Neural cell (in vitro differentiated cells): ENCODE measurements around the gene QRICH1. TPM values are rescaled to one million over a fixed set of nuclear protein-coding genes. Genes with fewer than 3 reads are reported as not detected.
A peak's percentile ranks its signal among the peaks of the same experiment; 100 is the strongest.

Source experiments
- H2AFZ ChIP-seq: fragments of 200-600, 300-800 bp; sonication (generic), shearing (Covaris generic); 2 replicates; pipeline ENCODE4 v1.6.0; 2014; ENCODE audit warnings: low read depth, mild to moderate bottlenecking, antibody characterized with exemption, low read length, moderate library complexity
- H3F3A ChIP-seq: fragments of 200-600 bp; shearing (Covaris generic); 2 replicates; pipeline ENCODE4 v1.6.1; 2016; ENCODE audit warnings: mild to moderate bottlenecking, moderate library complexity, mixed read lengths, antibody characterized with exemption, low read length; ENCODE audit not compliant: insufficient read depth, poor library complexity, severe bottlenecking
- H3K27ac ChIP-seq: fragments of 200-600, 300-800 bp; sonication (generic), shearing (Covaris generic); 2 replicates; pipeline ENCODE4 v1.5.1; 2014; ENCODE audit warnings: mild to moderate bottlenecking, low read length, moderate library complexity
- H3K27me3 ChIP-seq: fragments of 300-800, 200-600 bp; sonication (generic), shearing (Covaris generic); 2 replicates; pipeline ENCODE4 v1.6.0; 2014; ENCODE audit warnings: mild to moderate bottlenecking, low read depth, low read length, moderate library complexity; ENCODE audit not compliant: insufficient read depth
- H3K36me3 ChIP-seq: fragments of 300-800, 200-600 bp; sonication (generic), shearing (Covaris generic); 2 replicates; pipeline ENCODE4 v1.5.1; 2014; ENCODE audit warnings: mild to moderate bottlenecking, antibody characterized with exemption, low read length, moderate library complexity; ENCODE audit not compliant: insufficient read depth
- H3K4me2 ChIP-seq: fragments of 300-800, 200-600 bp; sonication (generic), shearing (Covaris generic); 2 replicates; pipeline ENCODE4 v1.6.0; 2014; ENCODE audit warnings: mild to moderate bottlenecking, low read length
- H3K4me3 ChIP-seq: fragments of 300-800, 200-600 bp; sonication (generic), shearing (Covaris generic); 2 replicates; pipeline ENCODE4 v1.5.1; 2014; ENCODE audit warnings: mild to moderate bottlenecking, low read length, moderate library complexity
- H3K79me2 ChIP-seq: fragments of 200-600 bp; shearing (Covaris generic); replicated peaks from 2 replicates; pipeline ENCODE4 v1.6.0; 2014; ENCODE audit warnings: mild to moderate bottlenecking, low read length, moderate library complexity; ENCODE audit not compliant: insufficient read depth
- H3K9ac ChIP-seq: fragments of 300-800, 200-600 bp; sonication (generic), shearing (Covaris generic); 2 replicates; pipeline ENCODE4 v1.6.1; 2016; ENCODE audit warnings: mild to moderate bottlenecking, low read length, mixed read lengths
- H3K9me2 ChIP-seq: fragments of 200-600 bp; shearing (Covaris generic); 2 replicates; pipeline ENCODE4 v1.6.1; 2016; ENCODE audit warnings: mild to moderate bottlenecking, low read length, mixed read lengths; ENCODE audit not compliant: insufficient read depth
- H3K9me3 ChIP-seq: fragments of 200-600, 300-800 bp; sonication (generic), shearing (Covaris generic); 2 replicates; pipeline ENCODE4 v1.6.1; 2016; ENCODE audit warnings: mild to moderate bottlenecking, mixed run types, low read length, moderate library complexity, mixed read lengths
- H4K20me1 ChIP-seq: fragments of 200-600 bp; shearing (Covaris generic); 2 replicates; pipeline ENCODE4 v1.6.1; 2016; ENCODE audit warnings: mild to moderate bottlenecking, mixed run types; ENCODE audit not compliant: insufficient read depth
- EP300 ChIP-seq: fragments of 450-650 bp; conservative IDR thresholded peaks from 2 replicates; pipeline ENCODE4 v1.6.1; 2014; ENCODE audit warnings: antibody characterized with exemption, mild to moderate bottlenecking, moderate library complexity; ENCODE audit not compliant: poor library complexity, severe bottlenecking
- EZH2 ChIP-seq: fragments of 200-600, 300-800 bp; shearing (Covaris generic), sonication (generic); IDR thresholded peaks from 2 replicates; pipeline ENCODE4 v1.6.1; 2014; ENCODE audit warnings: antibody characterized with exemption, low read length, borderline replicate concordance, mild to moderate bottlenecking; ENCODE audit not compliant: insufficient read depth, poor library complexity, severe bottlenecking
- MXI1 ChIP-seq: fragments of 450-650 bp; conservative IDR thresholded peaks from 2 replicates; pipeline ENCODE4 v1.6.1; 2014; ENCODE audit warnings: antibody characterized with exemption, mild to moderate bottlenecking; ENCODE audit not compliant: poor library complexity, severe bottlenecking
- POLR2AphosphoS5 ChIP-seq: IDR thresholded peaks from 2 replicates; pipeline ENCODE4 v1.6.1; 2012
- RAD21 ChIP-seq: fragments of 450-650 bp; conservative IDR thresholded peaks from 2 replicates; pipeline ENCODE4 v1.6.1; 2014; ENCODE audit warnings: antibody characterized with exemption, mild to moderate bottlenecking, moderate library complexity
- REST ChIP-seq: IDR thresholded peaks from 2 replicates; pipeline ENCODE4 v1.6.1; 2012; ENCODE audit warnings: borderline replicate concordance
- SMC3 ChIP-seq: fragments of 450-650 bp; conservative IDR thresholded peaks from 2 replicates; pipeline ENCODE4 v1.6.1; 2014; ENCODE audit warnings: antibody characterized with exemption, mild to moderate bottlenecking, moderate library complexity; ENCODE audit not compliant: poor library complexity
- TAF1 ChIP-seq: IDR thresholded peaks from 2 replicates; pipeline ENCODE4 v1.6.1; 2012; ENCODE audit warnings: low read depth
- polyA plus RNA-seq: library from polyadenylated mRNA; depleted of rRNA; stranded (reverse); fragments of >200 nt; gene quantifications from 2 replicates; pipeline ENCODE4 v1.2.3, GENCODE V29; 2014
- TF ChIP-seq, protein P1 (sequence below): fragments of 450-650 bp; IDR thresholded peaks from 2 replicates; pipeline ENCODE4 v1.5.1; 2014; ENCODE audit warnings: antibody characterized with exemption, mild to moderate bottlenecking, moderate library complexity; ENCODE audit not compliant: poor library complexity, severe bottlenecking

Gene QRICH1
- polyA plus RNA-seq, 1 donor from 2014 or later, result 87.5 TPM

- no peaks in the 10 kb centered on the region for H3K36me3 ChIP-seq
- H3K27me3 ChIP-seq, result no peaks in the 10 kb centered on the region
- H3K9ac ChIP-seq, result peak overlapping the region; percentile 79
- H3K9me3 ChIP-seq, result no peaks in the 10 kb centered on the region
- peaks cover 16% of the 10 kb centered on the region for H3K79me2 ChIP-seq
- peak overlapping the region; percentile 65 for H3K4me2 ChIP-seq
- no peaks in the 10 kb centered on the region for H4K20me1 ChIP-seq
- peak overlapping the region; percentile 83 for H3K4me3 ChIP-seq
- peak overlapping the region; percentile 43 for H2AFZ ChIP-seq
- no peaks in the 10 kb centered on the region for H3K9me2 ChIP-seq
- H3F3A ChIP-seq, result peaks cover 6% of the 10 kb centered on the region
- TF ChIP-seq, protein P1, sequence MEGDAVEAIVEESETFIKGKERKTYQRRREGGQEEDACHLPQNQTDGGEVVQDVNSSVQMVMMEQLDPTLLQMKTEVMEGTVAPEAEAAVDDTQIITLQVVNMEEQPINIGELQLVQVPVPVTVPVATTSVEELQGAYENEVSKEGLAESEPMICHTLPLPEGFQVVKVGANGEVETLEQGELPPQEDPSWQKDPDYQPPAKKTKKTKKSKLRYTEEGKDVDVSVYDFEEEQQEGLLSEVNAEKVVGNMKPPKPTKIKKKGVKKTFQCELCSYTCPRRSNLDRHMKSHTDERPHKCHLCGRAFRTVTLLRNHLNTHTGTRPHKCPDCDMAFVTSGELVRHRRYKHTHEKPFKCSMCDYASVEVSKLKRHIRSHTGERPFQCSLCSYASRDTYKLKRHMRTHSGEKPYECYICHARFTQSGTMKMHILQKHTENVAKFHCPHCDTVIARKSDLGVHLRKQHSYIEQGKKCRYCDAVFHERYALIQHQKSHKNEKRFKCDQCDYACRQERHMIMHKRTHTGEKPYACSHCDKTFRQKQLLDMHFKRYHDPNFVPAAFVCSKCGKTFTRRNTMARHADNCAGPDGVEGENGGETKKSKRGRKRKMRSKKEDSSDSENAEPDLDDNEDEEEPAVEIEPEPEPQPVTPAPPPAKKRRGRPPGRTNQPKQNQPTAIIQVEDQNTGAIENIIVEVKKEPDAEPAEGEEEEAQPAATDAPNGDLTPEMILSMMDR, result no peak
- no peak for TF ChIP-seq RAD21
- TF ChIP-seq MXI1, result peak; percentile 16
- no peak for TF ChIP-seq EZH2
- no peak for TF ChIP-seq SMC3
- peak; percentile 64 for TF ChIP-seq TAF1
- no peak for TF ChIP-seq REST
- TF ChIP-seq EP300, result no peak
- TF ChIP-seq POLR2AphosphoS5, result no peak
- peak overlapping the region; percentile 92 for H3K27ac ChIP-seq
These were observed 104.6 kb downstream of the QRICH1 start for GRCh38 chr3:48989126-48989795.

DNA sequence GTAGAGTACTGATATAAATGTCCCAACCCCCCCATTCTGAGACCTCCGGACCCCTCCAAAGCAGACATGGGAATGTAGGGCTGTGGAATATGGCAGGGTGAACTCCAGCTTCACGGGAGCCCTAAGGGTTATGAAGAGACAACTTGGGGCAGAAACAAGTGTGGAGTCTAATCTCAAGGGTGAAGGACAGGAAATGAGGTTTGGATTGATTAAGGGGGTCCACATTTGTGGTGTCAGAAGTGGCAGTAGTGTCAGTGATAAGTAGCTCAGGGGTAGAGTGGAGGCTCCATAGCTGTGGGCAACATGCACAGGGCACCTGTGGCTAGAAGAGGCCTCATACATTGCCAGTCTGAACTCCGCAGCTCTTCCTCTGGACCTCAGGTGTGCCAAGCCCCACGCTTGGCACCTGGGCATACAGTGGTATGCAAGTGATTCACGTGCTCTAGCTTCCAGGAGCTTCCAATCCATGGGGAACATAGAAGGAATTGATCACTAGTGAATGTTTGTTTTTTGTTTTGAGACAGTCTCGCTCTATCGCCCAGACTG, 108.0 kb downstream of the QRICH1 start:
- no peak for TF ChIP-seq TAF1
- no peak for TF ChIP-seq POLR2AphosphoS5
- TF ChIP-seq RAD21, result no peak
- no peak for TF ChIP-seq EZH2
- TF ChIP-seq REST, result no peak
- peaks cover 6% of the 10 kb centered on the region for H3F3A ChIP-seq
- H3K4me2 ChIP-seq, result no peak overlapping the region
- H3K27ac ChIP-seq, result no peak overlapping the region
- H3K9me3 ChIP-seq, result no peaks in the 10 kb centered on the region
- H3K79me2 ChIP-seq, result peaks cover 3% of the 10 kb centered on the region
- no peaks in the 10 kb centered on the region for H3K27me3 ChIP-seq
- H3K36me3 ChIP-seq, result no peaks in the 10 kb centered on the region
- no peak overlapping the region for H3K4me3 ChIP-seq
- no peak overlapping the region for H2AFZ ChIP-seq
- no peaks in the 10 kb centered on the region for H4K20me1 ChIP-seq
- no peaks in the 10 kb centered on the region for H3K9me2 ChIP-seq
- no peak overlapping the region for H3K9ac ChIP-seq
